Esophagus muscularis mucosa (tissue), 4 donors: ENCODE data around the gene NRBF2.
"Not testable (repeated sequence)": the region's sequence is repeated elsewhere in the genome, so short reads cannot be mapped to it uniquely, and the experiment has no call there.

ENCODE experiments used
- EP300 ChIP-seq: sonication (generic); formaldehyde crosslinking; IDR thresholded peaks from one replicate; pipeline ENCODE4 v1.6.1; 2017; ENCODE audit warnings: antibody characterized with exemption
- POLR2A ChIP-seq: fragments of 450-650 bp; IDR thresholded peaks from one replicate; pipeline ENCODE4 v1.6.1; 2017; ENCODE audit warnings: antibody characterized with exemption, moderate library complexity, mild to moderate bottlenecking, low read depth
- POLR2AphosphoS5 ChIP-seq, 2 donors: sonication (generic); formaldehyde crosslinking; IDR thresholded peaks; one replicate each; pipeline ENCODE4 v1.6.1; 2017; ENCODE audit warnings: antibody characterized with exemption in 2 of 2
- TF ChIP-seq, protein P1 (sequence below), 3 experiments: fragments of 200-600 bp in 2 of 3; fragments of 450-650 bp in 1 of 3; sonication (generic) in 2 of 3; IDR thresholded peaks; one replicate each; pipeline ENCODE4 v1.5.1; 2017 to 2019; ENCODE audit warnings: antibody characterized with exemption in 3 of 3, mild to moderate bottlenecking in 2 of 3, moderate library complexity in 1 of 3

DNA sequence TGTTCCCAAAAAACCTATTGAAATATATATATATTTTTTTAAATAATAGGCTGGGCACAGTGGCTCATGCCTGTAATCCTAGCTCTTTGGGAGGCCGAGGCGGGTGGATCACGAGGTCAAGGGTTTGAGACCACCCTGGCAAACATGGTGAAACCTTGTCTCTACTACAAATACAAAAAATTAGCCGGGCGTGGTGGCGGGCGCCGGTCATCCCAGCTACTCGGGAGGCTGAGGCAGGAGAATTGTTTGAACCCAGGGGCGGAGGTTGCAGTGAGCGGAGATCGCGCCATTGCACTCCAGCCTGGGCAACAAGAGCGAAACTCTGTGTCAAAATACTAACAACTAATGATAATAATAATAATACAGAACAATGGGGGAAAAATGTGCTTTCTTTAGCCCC is 49.7 kb upstream of the NRBF2 start:
- TF ChIP-seq POLR2A; EP300; POLR2AphosphoS5 (IDR thresholded peaks at IDR 0.05): not testable (repeated sequence)
- TF ChIP-seq, protein P1, sequence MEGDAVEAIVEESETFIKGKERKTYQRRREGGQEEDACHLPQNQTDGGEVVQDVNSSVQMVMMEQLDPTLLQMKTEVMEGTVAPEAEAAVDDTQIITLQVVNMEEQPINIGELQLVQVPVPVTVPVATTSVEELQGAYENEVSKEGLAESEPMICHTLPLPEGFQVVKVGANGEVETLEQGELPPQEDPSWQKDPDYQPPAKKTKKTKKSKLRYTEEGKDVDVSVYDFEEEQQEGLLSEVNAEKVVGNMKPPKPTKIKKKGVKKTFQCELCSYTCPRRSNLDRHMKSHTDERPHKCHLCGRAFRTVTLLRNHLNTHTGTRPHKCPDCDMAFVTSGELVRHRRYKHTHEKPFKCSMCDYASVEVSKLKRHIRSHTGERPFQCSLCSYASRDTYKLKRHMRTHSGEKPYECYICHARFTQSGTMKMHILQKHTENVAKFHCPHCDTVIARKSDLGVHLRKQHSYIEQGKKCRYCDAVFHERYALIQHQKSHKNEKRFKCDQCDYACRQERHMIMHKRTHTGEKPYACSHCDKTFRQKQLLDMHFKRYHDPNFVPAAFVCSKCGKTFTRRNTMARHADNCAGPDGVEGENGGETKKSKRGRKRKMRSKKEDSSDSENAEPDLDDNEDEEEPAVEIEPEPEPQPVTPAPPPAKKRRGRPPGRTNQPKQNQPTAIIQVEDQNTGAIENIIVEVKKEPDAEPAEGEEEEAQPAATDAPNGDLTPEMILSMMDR (IDR thresholded peaks at IDR 0.05), result not testable (repeated sequence)
